Measurements from ENCODE around the gene THSD4.

DNA sequence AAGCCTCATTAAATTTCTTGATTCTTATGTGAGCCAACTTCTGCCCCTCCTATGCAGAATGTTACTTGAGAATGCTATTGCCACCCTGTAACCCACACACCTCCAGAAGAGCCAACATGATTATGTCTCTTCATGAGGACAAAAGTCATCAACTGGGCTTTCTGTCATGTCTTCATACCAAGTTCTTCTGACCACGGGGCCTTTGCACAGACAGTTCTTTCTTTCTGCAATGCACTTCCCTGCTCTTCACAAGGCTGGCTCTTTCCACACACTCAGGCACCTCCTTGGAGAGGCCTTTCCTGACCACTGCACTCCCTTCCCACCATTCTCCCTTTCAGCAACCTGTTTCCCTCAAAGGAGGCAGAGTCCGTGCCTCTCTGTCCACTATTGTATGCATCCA is 587.2 kb downstream of the THSD4 start:
- TF ChIP-seq, protein P1, sequence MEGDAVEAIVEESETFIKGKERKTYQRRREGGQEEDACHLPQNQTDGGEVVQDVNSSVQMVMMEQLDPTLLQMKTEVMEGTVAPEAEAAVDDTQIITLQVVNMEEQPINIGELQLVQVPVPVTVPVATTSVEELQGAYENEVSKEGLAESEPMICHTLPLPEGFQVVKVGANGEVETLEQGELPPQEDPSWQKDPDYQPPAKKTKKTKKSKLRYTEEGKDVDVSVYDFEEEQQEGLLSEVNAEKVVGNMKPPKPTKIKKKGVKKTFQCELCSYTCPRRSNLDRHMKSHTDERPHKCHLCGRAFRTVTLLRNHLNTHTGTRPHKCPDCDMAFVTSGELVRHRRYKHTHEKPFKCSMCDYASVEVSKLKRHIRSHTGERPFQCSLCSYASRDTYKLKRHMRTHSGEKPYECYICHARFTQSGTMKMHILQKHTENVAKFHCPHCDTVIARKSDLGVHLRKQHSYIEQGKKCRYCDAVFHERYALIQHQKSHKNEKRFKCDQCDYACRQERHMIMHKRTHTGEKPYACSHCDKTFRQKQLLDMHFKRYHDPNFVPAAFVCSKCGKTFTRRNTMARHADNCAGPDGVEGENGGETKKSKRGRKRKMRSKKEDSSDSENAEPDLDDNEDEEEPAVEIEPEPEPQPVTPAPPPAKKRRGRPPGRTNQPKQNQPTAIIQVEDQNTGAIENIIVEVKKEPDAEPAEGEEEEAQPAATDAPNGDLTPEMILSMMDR (conservative IDR thresholded peaks at IDR 0.05; ENCODE audit: low read depth, low read length): no peak
- no peak for TF ChIP-seq EZH2 (IDR thresholded peaks at IDR 0.05; ENCODE audit: low read length, unreplicated experiment)
